ENCODE data around the gene GNAZ. TPM values are rescaled to one million over a fixed set of nuclear protein-coding genes. Genes with fewer than 3 reads are reported as not detected.

Gene GNAZ
- total RNA-seq, 1 experiment from 2014 or later = 11.1 TPM

DNA sequence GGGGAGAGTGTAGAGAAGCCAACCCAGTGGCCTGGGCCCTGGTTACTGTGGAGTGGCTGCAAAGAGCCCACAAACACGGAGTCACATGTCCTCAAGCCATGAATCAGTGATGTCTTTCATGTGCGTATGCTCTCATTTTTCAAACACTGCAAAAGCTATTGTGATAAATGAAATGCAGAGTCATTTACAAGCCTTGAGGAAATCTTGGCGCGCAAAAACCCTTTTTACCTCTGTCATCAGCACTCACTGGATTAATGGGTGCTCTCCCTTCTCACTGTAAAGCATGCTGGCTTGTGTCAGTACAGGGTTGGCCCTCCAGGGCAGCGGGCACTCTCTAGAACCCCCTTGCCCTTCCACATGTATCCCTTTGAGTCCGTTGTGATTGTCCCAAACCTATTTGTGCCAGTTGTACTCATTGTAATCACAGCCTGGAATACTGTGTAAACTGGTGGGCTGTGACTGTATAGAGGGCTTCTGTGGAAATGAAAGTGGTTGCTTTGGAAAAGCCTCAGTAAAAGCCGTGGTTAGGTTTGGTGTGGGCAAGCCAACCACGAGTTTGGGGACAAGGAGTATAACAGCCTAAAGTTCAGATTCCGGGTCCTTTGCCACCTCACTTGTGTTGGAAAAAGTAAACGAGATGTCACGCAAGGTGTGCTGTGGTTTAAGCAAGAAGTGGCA, 10.4 kb downstream of the GNAZ start (continued):
- TF ChIP-seq, protein P1, sequence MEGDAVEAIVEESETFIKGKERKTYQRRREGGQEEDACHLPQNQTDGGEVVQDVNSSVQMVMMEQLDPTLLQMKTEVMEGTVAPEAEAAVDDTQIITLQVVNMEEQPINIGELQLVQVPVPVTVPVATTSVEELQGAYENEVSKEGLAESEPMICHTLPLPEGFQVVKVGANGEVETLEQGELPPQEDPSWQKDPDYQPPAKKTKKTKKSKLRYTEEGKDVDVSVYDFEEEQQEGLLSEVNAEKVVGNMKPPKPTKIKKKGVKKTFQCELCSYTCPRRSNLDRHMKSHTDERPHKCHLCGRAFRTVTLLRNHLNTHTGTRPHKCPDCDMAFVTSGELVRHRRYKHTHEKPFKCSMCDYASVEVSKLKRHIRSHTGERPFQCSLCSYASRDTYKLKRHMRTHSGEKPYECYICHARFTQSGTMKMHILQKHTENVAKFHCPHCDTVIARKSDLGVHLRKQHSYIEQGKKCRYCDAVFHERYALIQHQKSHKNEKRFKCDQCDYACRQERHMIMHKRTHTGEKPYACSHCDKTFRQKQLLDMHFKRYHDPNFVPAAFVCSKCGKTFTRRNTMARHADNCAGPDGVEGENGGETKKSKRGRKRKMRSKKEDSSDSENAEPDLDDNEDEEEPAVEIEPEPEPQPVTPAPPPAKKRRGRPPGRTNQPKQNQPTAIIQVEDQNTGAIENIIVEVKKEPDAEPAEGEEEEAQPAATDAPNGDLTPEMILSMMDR (IDR thresholded peaks at IDR 0.05 in 2 of 3, conservative IDR thresholded peaks at IDR 0.05 in 1 of 3; ENCODE audit: borderline replicate concordance in 1 of 3, insufficient read depth in 1 of 3, low read depth in 2 of 3, low read length in 2 of 3) = no peak
- TF ChIP-seq TCF7L2 (IDR thresholded peaks at IDR 0.05; ENCODE audit: borderline replicate concordance, extremely low read depth, insufficient read depth, insufficient read length) = no peak
- no peak for TF ChIP-seq RAD21 (IDR thresholded peaks at IDR 0.05; ENCODE audit: low read depth)
- TF ChIP-seq, protein P2, sequence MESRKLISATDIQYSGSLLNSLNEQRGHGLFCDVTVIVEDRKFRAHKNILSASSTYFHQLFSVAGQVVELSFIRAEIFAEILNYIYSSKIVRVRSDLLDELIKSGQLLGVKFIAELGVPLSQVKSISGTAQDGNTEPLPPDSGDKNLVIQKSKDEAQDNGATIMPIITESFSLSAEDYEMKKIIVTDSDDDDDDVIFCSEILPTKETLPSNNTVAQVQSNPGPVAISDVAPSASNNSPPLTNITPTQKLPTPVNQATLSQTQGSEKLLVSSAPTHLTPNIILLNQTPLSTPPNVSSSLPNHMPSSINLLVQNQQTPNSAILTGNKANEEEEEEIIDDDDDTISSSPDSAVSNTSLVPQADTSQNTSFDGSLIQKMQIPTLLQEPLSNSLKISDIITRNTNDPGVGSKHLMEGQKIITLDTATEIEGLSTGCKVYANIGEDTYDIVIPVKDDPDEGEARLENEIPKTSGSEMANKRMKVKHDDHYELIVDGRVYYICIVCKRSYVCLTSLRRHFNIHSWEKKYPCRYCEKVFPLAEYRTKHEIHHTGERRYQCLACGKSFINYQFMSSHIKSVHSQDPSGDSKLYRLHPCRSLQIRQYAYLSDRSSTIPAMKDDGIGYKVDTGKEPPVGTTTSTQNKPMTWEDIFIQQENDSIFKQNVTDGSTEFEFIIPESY (IDR thresholded peaks at IDR 0.05; ENCODE audit: extremely low read depth, insufficient replicate concordance, low read length) = no peak
- no peak for TF ChIP-seq CBX3 (IDR thresholded peaks at IDR 0.05; ENCODE audit: low read depth)

DNA sequence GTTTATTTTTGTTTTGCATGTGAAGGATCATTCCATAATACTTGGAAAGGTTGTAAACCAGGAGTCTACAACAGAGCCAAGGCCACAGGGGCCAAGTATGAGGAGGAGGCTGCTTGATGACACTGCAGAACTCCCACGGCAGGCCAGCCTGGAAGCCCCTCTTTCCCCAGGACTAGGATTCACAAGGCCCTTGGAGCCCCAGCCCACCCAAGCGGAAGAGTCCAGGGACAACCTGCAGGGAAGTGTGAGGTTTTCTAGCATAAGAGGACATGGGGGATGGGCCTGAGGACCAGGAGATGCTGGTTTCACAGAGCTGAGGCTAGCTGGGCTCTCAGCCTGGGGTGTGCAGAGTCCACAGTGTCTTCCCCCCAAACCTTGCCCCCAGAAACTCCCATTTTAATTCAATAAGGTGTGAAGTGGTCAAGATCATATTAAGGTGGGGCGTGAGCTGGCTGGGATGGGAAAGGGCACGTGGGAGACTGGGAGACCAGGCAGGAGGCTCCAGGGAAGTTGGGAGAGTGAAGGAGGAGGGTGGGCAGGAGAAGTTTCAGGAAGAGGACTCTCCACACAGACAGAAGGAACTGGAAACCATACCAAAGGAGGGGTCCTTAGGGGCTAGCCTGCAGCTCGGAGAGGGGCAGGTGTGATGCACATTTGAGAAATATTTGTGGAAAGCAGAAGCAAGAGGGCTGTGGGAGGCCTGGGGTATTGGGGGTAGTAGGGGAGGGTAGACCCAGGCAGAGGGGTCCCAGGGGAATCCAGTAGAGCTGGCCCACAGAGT, 12.4 kb downstream of the GNAZ start:
- TF ChIP-seq POLR2AphosphoS5 (IDR thresholded peaks at IDR 0.05; ENCODE audit: low read depth, low read length) = no peak
- intact Hi-C loops (cut with micrococcal nuclease) = no loop called here
- no peaks in the 10 kb centered on the region for H3K9me2 ChIP-seq (ENCODE audit: insufficient read depth)
- no peak overlapping the region for H2AFZ ChIP-seq (ENCODE audit: low read depth, low read length, poor library complexity, severe bottlenecking)
- DNase-seq (ENCODE audit: low read depth, low spot score) (no peak), ATAC-seq (no peak)
- no peak overlapping the region for H3K4me2 ChIP-seq (ENCODE audit: low read length)
- no peaks in the 10 kb centered on the region for H4K20me1 ChIP-seq (ENCODE audit: insufficient read depth)
- CTCF ChIA-PET = no interaction called here
- H3K27ac ChIP-seq (ENCODE audit: low read depth, low read length) = no peak overlapping the region
- no peak overlapping the region for H3K9ac ChIP-seq (ENCODE audit: low read length)
- H3K4me3 ChIP-seq (replicated peaks in 1 of 2; ENCODE audit: low read depth in 1 of 2, low read length in 2 of 2) = no peak overlapping the region
- H3K9me3 ChIP-seq (ENCODE audit: control insufficient read depth in 1 of 2, insufficient read depth in 1 of 2, low read depth in 1 of 2, low read length in 2 of 2) = no peaks in the 10 kb centered on the region
- no peaks in the 10 kb centered on the region for H3K79me2 ChIP-seq (ENCODE audit: insufficient read depth, low read length)
- POLR2A ChIA-PET = no interaction called here
- no TSS peak for BruUV-seq (replicated peaks)
- H3K27me3 ChIP-seq (ENCODE audit: insufficient read depth, low read length) = no peaks in the 10 kb centered on the region
- H3K36me3 ChIP-seq (ENCODE audit: control insufficient read depth in 1 of 2, insufficient read depth in 2 of 2, low read length in 2 of 2) = no peaks in the 10 kb centered on the region
- peaks cover 23 to 32% of the 10 kb centered on the region in 2 experiments for H3K4me1 ChIP-seq (ENCODE audit: control insufficient read depth in 1 of 2, insufficient read depth in 2 of 2, low read length in 2 of 2)
- RAD21 ChIA-PET (ENCODE audit: low non-redundant PET in 1 of 2, low total read pairs in 2 of 2, uncharacterized antibody in 2 of 2, unreplicated experiment in 2 of 2) = no interaction called here

Measured in HCT116 (cell line).